Chondrocyte (in vitro differentiated cells): Measurements from ENCODE around the gene CHRDL1. TPM values are rescaled to one million over a fixed set of nuclear protein-coding genes. Genes with fewer than 3 reads are reported as not detected.
"Not testable (repeated sequence)": the region's sequence is repeated elsewhere in the genome, so short reads cannot be mapped to it uniquely, and the experiment has no call there.

Experiments
- DNase-seq: peaks from one replicate; pipeline ENCODE4 v3.0.0; 2021; ENCODE audit warnings: mixed read lengths, low spot score
- H3K27ac Mint-ChIP-seq: one replicate; pipeline ENCODE4 v1.8.0; 2021; ENCODE audit warnings: mild to moderate bottlenecking, moderate library complexity, mixed read lengths; ENCODE audit not compliant: unreplicated experiment
- H3K27me3 Mint-ChIP-seq: 2 replicates; pipeline ENCODE4 v1.8.0; 2021; ENCODE audit warnings: low read depth, mixed read lengths
- H3K36me3 Mint-ChIP-seq: 2 replicates; pipeline ENCODE4 v1.8.0; 2021; ENCODE audit warnings: low read depth, mixed read lengths
- H3K4me1 Mint-ChIP-seq: 2 replicates; pipeline ENCODE4 v1.8.0; 2021; ENCODE audit warnings: low read depth, mild to moderate bottlenecking, mixed read lengths
- H3K4me3 Mint-ChIP-seq: one replicate; pipeline ENCODE4 v1.8.0; 2021; ENCODE audit warnings: mild to moderate bottlenecking, moderate library complexity, mixed read lengths; ENCODE audit not compliant: unreplicated experiment
- H3K9me3 Mint-ChIP-seq: 2 replicates; pipeline ENCODE4 v1.8.0; 2021; ENCODE audit warnings: low read depth, mixed read lengths
- CTCF ChIP-seq: fragments of 200-600 bp; sonication (generic); IDR thresholded peaks from 2 replicates; pipeline ENCODE4 v1.5.0; 2021; ENCODE audit warnings: antibody characterized with exemption, mild to moderate bottlenecking, moderate library complexity
- long read RNA-seq: library from polyadenylated mRNA; stranded (forward); transcript quantifications from one replicate; pipeline ENCODE4 v2.0.0, GENCODE V29; 2021
- total RNA-seq: library from RNA; stranded (reverse); gene quantifications from 3 replicates; pipeline ENCODE4 v1.2.1, GENCODE V29; 2021

CHRDL1 gene
- total RNA-seq = 0.51 to 1.2 TPM (median 1.2 TPM) in 3 replicates
- long read RNA-seq, partial matches to known transcripts = 0 of 1 reads
- long read RNA-seq, other reads (novel, unspliced or antisense) = 0 of 1 reads

- TF ChIP-seq CTCF = no peak
- Mint-ChIP-seq H3K27ac (no peak within 1 kb of the TSS), H3K4me1 (peaks cover 4% of the 10 kb centered on the region), H3K9me3 (no peaks in the 10 kb centered on the region), H3K4me3 (peak within 1 kb of the TSS; percentile 69), H3K27me3 (peaks cover 63% of the 10 kb centered on the region), H3K36me3 (no peaks in the 10 kb centered on the region)
- DNase-seq = no peak
Measured at GRCh38 chrX:110795645-110796406, at the start of gene CHRDL1. CHRDL1 (minus strand) TSS chrX:110795817; CDS start chrX:110792181, 3,636 bp downstream.

- Mint-ChIP-seq H3K36me3 (no peaks in the 10 kb centered on the region), H3K4me3 (no peak overlapping the region), H3K9me3 (no peaks in the 10 kb centered on the region), H3K27ac (no peak overlapping the region), H3K27me3 (peaks cover 10% of the 10 kb centered on the region), H3K4me1 (no peaks in the 10 kb centered on the region)
- TF ChIP-seq CTCF = peak; percentile 47
- DNase-seq = no peak
Measured at GRCh38 chrX:110836982-110837381, 41.4 kb upstream of the CHRDL1 start.

- no peak for TF ChIP-seq CTCF
Measured at GRCh38 chrX:110836451-110836850, 40.8 kb upstream of the CHRDL1 start.

GRCh38 chrX:110836001-110836400 lies 40.4 kb upstream of the CHRDL1 start:
- no peak for TF ChIP-seq CTCF
- H3K36me3 Mint-ChIP-seq = no peaks in the 10 kb centered on the region
- H3K4me3 Mint-ChIP-seq = no peak overlapping the region
- no peaks in the 10 kb centered on the region for H3K4me1 Mint-ChIP-seq
- DNase-seq = no peak
- H3K9me3 Mint-ChIP-seq = no peaks in the 10 kb centered on the region
- no peak overlapping the region for H3K27ac Mint-ChIP-seq
- peaks cover 8% of the 10 kb centered on the region for H3K27me3 Mint-ChIP-seq

More at GRCh38 chrX:110836451-110836850, 40.8 kb upstream of the CHRDL1 start:
- Mint-ChIP-seq H3K4me3 (no peak overlapping the region), H3K27me3 (peaks cover 8% of the 10 kb centered on the region), H3K27ac (no peak overlapping the region), H3K9me3 (no peaks in the 10 kb centered on the region), H3K36me3 (no peaks in the 10 kb centered on the region), H3K4me1 (no peaks in the 10 kb centered on the region)
- DNase-seq = no peak

- Mint-ChIP-seq H3K4me3 (no peak overlapping the region), H3K36me3 (no peaks in the 10 kb centered on the region), H3K9me3 (no peaks in the 10 kb centered on the region), H3K27ac (no peak overlapping the region), H3K4me1 (no peaks in the 10 kb centered on the region), H3K27me3 (peaks cover 5% of the 10 kb centered on the region)
- no peak for TF ChIP-seq CTCF
- DNase-seq = no peak
Measured at GRCh38 chrX:110825972-110826371, 30.4 kb upstream of the CHRDL1 start.

- DNase-seq, H3K27ac Mint-ChIP-seq, H3K4me3 Mint-ChIP-seq, H3K27me3 Mint-ChIP-seq, H3K9me3 Mint-ChIP-seq, H3K4me1 Mint-ChIP-seq, H3K36me3 Mint-ChIP-seq: not testable (repeated sequence)
Measured at GRCh38 chrX:110816543-110816942, 20.9 kb upstream of the CHRDL1 start.
